ENCODE data around the gene BRINP1. TPM values are rescaled to one million over a fixed set of nuclear protein-coding genes. Genes with fewer than 3 reads are reported as not detected.

The BRINP1 gene
- polyA plus RNA-seq, 3 donors: not detected

GRCh38 chr9:119213471-119213870 is 155.8 kb downstream of the BRINP1 start:
- no CpG with 5 or more reads among the region's 1 CpG for WGBS (ENCODE audit: insufficient coverage)
- Histone ChIP-seq H3K9ac (ENCODE audit: insufficient read depth, low read length, poor library complexity, severe bottlenecking) (no peak overlapping the region), H3K9me3 (replicated peaks in 1 of 2; ENCODE audit: control insufficient read depth in 1 of 2, insufficient read depth in 1 of 2, low read length in 2 of 2) (no peaks in the 10 kb centered on the region), H3K79me2 (ENCODE audit: insufficient read depth, low read length) (no peaks in the 10 kb centered on the region), H3K27me3 (ENCODE audit: control insufficient read depth in 2 of 2, insufficient read depth in 2 of 2, low read length in 2 of 2) (no peaks in the 10 kb centered on the region), H3K36me3 (replicated peaks in 1 of 2; ENCODE audit: control insufficient read depth in 1 of 2, insufficient read depth in 2 of 2, low read length in 2 of 2) (no peaks in the 10 kb centered on the region), H3K27ac (ENCODE audit: low read depth in 1 of 2, low read length in 2 of 2) (no peak overlapping the region), H4K20me1 (ENCODE audit: insufficient read depth, low read length) (no peaks in the 10 kb centered on the region), H3K4me1 (ENCODE audit: control insufficient read depth in 1 of 2, insufficient read depth in 2 of 2, low read length in 2 of 2) (no peaks in the 10 kb centered on the region), H3K4me2 (replicated peaks; ENCODE audit: extremely low read depth, low read length, poor library complexity, severe bottlenecking) (no peak overlapping the region), H2AFZ (ENCODE audit: insufficient read depth, low read depth, low read length, poor library complexity, severe bottlenecking) (no peak overlapping the region), H3K4me3 (replicated peaks in 1 of 3; ENCODE audit: low read depth in 2 of 3, low read length in 3 of 3) (no peak overlapping the region)
- no peak for DNase-seq
- H3K27me3 Mint-ChIP-seq (ENCODE audit: low read depth in 3 of 3): no peaks in the 10 kb centered on the region
- no peaks in the 10 kb centered on the region for H3K4me1 Mint-ChIP-seq
- peaks cover 0 to 7% (median 0%) of the 10 kb centered on the region in 7 donors for H3K9me3 Mint-ChIP-seq
- H3K36me3 Mint-ChIP-seq: no peaks in the 10 kb centered on the region
- TF ChIP-seq, protein P1, sequence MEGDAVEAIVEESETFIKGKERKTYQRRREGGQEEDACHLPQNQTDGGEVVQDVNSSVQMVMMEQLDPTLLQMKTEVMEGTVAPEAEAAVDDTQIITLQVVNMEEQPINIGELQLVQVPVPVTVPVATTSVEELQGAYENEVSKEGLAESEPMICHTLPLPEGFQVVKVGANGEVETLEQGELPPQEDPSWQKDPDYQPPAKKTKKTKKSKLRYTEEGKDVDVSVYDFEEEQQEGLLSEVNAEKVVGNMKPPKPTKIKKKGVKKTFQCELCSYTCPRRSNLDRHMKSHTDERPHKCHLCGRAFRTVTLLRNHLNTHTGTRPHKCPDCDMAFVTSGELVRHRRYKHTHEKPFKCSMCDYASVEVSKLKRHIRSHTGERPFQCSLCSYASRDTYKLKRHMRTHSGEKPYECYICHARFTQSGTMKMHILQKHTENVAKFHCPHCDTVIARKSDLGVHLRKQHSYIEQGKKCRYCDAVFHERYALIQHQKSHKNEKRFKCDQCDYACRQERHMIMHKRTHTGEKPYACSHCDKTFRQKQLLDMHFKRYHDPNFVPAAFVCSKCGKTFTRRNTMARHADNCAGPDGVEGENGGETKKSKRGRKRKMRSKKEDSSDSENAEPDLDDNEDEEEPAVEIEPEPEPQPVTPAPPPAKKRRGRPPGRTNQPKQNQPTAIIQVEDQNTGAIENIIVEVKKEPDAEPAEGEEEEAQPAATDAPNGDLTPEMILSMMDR (IDR thresholded peaks at IDR 0.05): no peak
- intact Hi-C loops (cut with micrococcal nuclease): no loop called here
- no peak overlapping the region for H3K27ac Mint-ChIP-seq
- no peak overlapping the region for H3K4me3 Mint-ChIP-seq

DNA sequence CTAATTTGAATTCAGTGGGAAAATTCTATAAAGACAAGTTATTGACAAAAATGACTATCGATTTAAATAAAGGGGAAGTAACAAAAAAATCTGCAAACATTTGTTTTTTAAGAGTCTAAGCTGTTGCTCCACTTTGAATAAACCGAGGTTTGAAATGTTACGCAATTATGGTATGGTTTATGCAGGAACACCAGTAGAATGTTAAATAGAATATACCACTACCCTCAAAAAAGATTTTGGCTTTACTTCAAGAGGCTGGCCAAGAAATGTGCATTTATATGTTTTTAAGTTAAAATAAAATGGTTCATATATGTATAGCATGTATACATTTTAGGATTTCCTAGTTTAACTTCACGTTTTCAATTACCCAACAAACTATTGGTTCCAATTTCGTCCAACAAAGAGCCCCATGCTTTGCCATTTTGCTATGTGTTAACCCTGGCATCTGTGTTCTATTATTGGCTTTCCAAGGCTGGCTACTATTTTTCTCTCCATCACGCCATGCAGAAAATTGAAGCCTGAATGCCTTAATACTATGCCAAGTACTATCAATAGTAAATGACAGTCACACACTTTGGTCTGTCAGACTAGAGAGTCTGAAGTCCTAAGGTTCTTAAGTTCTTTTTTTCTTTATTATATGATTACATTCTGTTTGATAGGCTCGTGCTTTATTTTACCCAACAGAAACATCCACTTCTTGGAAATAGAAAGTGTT is 171.2 kb downstream of the BRINP1 start:
- Histone ChIP-seq H3K4me1 (ENCODE audit: control insufficient read depth in 1 of 2, insufficient read depth in 2 of 2, low read length in 2 of 2) (no peaks in the 10 kb centered on the region), H3K79me2 (ENCODE audit: insufficient read depth, low read length) (no peaks in the 10 kb centered on the region), H3K27me3 (ENCODE audit: control insufficient read depth in 2 of 2, insufficient read depth in 2 of 2, low read length in 2 of 2) (no peaks in the 10 kb centered on the region), H3K4me3 (replicated peaks in 1 of 3; ENCODE audit: low read depth in 2 of 3, low read length in 3 of 3) (no peak overlapping the region), H3K9ac (ENCODE audit: insufficient read depth, low read length, poor library complexity, severe bottlenecking) (no peak overlapping the region), H3K9me3 (replicated peaks in 1 of 2; ENCODE audit: control insufficient read depth in 1 of 2, insufficient read depth in 1 of 2, low read length in 2 of 2) (no peaks in the 10 kb centered on the region), H3K27ac (ENCODE audit: low read depth in 1 of 2, low read length in 2 of 2) (no peak overlapping the region), H2AFZ (ENCODE audit: insufficient read depth, low read depth, low read length, poor library complexity, severe bottlenecking) (no peak overlapping the region), H4K20me1 (ENCODE audit: insufficient read depth, low read length) (no peaks in the 10 kb centered on the region), H3K36me3 (replicated peaks in 1 of 2; ENCODE audit: control insufficient read depth in 1 of 2, insufficient read depth in 2 of 2, low read length in 2 of 2) (no peaks in the 10 kb centered on the region), H3K4me2 (replicated peaks; ENCODE audit: extremely low read depth, low read length, poor library complexity, severe bottlenecking) (no peak overlapping the region)
- intact Hi-C loops (cut with micrococcal nuclease): no loop called here
- Mint-ChIP-seq H3K27me3 (ENCODE audit: low read depth in 3 of 3) (peaks cover 0 to 1% (median 0%) of the 10 kb centered on the region in 3 donors), H3K9me3 (peaks cover 0 to 3% (median 0%) of the 10 kb centered on the region in 7 donors), H3K27ac (no peak overlapping the region), H3K36me3 (no peaks in the 10 kb centered on the region), H3K4me1 (no peaks in the 10 kb centered on the region), H3K4me3 (no peak overlapping the region)
- 94% methylated on average over 2 of the region's 7 CpGs for WGBS (ENCODE audit: insufficient coverage)
- no peak for DNase-seq
- TF ChIP-seq, protein P1 (IDR thresholded peaks at IDR 0.05): no peak

Data from CD14-positive monocyte (primary cell).